GM12865 (cell line): Measurements from ENCODE around the gene COX4I2.

Source experiments
- DNase-seq: peaks from one replicate; pipeline ENCODE4 v3.0.0; 2010; ENCODE audit warnings: low read depth
- H3K4me3 ChIP-seq: 2 replicates; pipeline ENCODE4 v1.5.1; 2011; ENCODE audit warnings: mild to moderate bottlenecking, low read depth, low read length, control low read depth
- CTCF ChIP-seq: IDR thresholded peaks from 2 replicates; pipeline ENCODE4 v1.5.1; 2011; ENCODE audit warnings: low read length, control low read depth, low read depth, inconsistent platforms; ENCODE audit not compliant: insufficient read depth; ENCODE audit errors: missing control alignments

The COX4I2 gene

DNA sequence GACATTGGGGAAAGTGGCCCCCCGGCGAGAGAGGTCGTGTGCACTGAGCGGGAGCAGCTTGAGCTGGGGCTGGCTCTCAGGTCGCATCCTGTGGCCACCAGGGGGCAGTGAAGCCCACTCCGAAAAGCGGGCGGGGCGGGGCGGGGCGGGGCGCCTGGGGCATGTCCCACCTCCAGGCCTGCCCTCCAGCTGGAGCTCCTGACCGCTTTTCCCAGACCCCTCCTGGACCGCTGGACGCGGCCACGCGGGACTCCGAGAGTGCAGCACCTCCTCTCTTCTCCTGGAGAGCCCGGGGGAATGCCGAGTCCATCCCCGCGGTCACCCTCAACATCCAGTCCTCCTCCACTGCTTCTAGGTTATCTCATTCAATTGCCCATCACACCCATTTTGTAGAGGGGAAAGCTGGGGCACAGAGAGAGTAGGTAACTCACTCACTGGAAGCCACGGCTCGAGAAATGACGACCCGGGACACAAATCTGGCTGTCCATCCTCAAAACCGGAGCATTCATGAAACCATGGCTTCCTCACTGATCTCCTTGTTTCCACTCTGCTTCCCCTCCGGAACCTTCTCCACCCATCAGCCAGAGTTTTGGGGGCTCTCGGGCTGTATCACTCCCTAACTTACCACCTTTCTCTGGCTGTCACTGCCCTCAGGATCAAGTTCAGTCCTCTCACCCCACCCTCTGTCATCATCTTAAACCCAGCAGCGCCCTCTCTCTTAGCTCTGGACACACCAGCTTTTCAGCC lies 24.1 kb downstream of the COX4I2 start:
- DNase-seq = peak; percentile 82
- TF ChIP-seq CTCF = peak; percentile 76

DNA sequence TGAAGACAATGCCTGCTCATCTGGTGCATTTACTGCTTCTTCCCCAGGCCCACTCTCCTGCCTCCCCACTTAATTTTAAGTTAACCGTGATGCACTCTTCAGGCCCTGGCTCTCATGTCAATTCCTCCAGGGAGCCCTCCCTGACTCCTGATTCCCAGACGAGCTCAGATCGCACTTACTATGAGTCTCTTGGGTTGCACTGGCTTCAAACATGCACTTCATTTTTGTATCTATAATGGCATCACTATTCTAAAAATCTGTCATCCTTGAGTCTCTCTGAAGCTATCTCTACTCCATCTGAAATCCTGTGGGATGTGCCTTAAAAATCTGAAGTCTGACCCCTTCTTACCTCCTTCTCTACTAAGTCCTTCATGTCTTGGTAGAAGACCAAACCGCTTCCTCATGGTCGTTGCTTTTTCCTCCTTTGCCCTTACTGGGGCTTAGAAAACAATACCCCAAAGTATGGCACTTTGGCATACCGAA lies 24.7 kb downstream of the COX4I2 start:
- no peak overlapping the region for H3K4me3 ChIP-seq
- DNase-seq = no peak
- TF ChIP-seq CTCF = no peak

More for the DNA sequence above, 24.1 kb downstream of the COX4I2 start:
- peak overlapping the region; percentile 42 for H3K4me3 ChIP-seq

GRCh38 chr20:31663524-31663837 lies 25.8 kb downstream of the COX4I2 start:
- no peak for TF ChIP-seq CTCF
- no peak overlapping the region for H3K4me3 ChIP-seq
- DNase-seq = no peak

DNA sequence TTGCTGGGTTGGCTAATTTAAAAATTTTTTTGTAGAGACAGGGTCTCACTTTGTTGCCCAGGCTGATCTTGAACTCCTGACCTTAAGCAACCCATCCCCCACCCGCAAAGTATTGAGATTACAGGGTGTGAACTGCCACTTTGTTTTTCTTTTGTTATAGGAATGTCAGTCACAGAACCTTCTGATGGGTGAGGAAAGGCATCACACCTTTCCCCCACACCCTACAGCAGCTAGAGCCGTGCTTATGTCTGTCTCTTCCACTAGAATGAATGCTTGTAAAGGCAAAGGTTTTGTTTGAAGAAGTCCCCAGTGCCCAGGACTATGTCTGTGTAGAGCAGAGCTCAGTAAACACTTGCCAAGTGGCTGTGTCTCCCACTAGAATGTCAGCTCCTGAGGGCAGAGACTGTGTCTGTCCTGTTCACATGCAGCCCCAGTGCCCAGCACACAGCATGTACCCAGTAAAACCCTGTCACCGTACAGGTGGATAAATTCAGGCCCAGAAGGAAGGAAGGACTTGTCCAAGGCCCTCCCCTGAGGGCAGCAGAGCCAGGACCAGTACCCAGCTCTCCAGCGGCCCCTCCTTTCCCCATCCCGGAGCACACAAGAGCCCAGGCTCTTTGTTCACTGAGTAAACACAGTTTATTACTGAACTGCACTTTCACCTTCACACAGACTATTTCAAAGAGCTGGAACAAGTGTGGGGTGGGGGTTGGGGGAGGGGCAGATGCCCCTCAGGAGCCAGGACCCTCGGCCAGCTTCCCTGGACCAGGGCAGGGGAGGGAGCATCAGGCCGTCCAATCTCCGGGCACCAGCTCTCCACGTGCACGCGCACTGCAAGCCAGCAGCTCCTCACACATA lies 26.4 kb downstream of the COX4I2 start:
- TF ChIP-seq CTCF = no peak
- H3K4me3 ChIP-seq = no peak overlapping the region
- DNase-seq = no peak

- no peak overlapping the region for H3K4me3 ChIP-seq
- TF ChIP-seq CTCF = no peak
- no peak for DNase-seq
These were observed 27.1 kb downstream of the COX4I2 start for GRCh38 chr20:31664696-31665354.

DNA sequence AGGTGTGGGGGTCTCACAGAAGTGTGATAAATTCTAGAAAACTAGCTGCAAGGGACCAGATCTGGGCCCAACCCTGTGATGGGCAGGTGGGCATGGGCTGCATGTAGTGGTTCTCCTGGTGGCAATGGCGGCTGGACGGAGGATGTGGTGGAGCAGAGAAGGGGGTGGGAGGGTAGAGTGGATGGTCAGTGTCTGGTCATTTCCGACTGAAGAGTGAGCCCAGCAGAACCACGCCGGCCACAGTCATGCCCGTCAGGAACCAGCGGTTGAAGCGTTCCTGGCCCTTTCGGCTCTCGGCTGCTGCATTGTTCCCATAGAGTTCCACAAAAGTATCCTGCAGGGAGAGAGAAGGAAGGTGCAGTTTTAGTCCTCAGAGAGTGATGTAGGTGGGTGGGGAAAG lies 28.0 kb downstream of the COX4I2 start:
- no peak for TF ChIP-seq CTCF
- no peak overlapping the region for H3K4me3 ChIP-seq
- DNase-seq = no peak
